ENCODE data around the gene ANKRD34C.

Gene ANKRD34C

GRCh38 chr15:79282371-79283251 is at the start of gene ANKRD34C:
Gene ANKRD34C, plus strand, starts transcription at chr15:79282722. Its CDS starts 10,563 bp downstream, at chr15:79293285.
- peak in 2 of 3 experiments; percentile 68 to 79 for DNase-seq

DNA sequence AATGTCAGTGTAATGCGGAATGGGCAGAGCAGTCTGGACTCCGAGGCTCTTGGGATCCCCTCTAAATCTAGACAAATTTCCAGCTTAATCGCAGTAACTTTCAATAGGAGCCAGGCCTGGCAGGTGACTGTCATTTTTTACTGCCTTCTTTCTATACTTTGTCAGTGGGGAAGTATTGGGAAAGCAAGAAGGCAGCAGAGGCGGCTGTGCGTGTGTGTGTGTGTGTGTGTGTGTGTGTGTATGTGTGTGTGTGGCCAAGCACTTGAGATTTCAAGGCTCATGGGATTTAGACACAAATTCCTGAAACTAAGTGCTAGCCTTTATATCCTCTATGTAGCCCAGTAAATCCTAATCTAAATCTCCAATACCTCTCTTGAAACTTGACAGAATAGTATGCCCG is 49.3 kb upstream of the ANKRD34C start:
- no peak for DNase-seq

DNA sequence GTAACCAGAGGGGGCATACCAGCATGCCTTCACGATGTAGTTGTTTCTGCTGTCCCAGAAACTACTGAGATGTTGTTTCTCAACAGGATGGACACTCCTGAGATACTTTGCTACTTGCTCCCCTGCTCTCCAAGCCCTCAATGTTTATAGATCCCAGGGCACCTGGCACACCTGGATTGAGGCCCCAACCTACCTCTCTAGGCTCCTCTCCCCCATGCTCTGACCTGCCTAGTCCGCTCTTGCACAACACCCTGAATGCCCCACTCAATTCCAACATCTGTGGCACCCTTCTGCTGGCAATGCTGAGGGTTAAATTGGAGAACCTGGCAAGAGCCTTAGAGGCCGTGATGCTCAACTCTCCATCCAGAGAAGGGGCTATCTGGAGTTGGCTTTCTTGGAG is 42.5 kb upstream of the ANKRD34C start:
- no peak for DNase-seq

GRCh38 chr15:79243723-79244122 is 38.8 kb upstream of the ANKRD34C start:
- peak in 1 of 3 experiments; percentile 31 for DNase-seq

- DNase-seq = no peak
Measured at GRCh38 chr15:79244876-79245275, 37.6 kb upstream of the ANKRD34C start.

DNA sequence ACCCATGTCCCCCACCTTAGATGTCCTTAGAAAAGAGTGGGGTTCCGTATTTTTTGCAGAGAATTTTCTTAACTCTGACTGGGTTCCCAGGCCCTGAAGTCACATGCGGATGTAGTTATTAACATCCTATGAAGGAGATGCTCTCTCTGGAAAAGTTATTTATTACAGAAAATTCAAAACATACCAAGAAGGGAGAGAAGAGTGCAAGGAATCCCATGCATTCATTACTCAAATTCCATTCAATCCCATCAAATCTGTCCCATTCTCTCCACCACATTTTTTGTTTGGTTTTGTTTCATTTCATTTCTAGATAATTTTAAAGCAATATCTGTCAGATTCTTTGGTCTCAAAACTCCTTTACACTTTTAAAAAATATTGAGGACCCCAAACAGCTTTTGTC is 34.3 kb upstream of the ANKRD34C start:
- DNase-seq = no peak

DNA sequence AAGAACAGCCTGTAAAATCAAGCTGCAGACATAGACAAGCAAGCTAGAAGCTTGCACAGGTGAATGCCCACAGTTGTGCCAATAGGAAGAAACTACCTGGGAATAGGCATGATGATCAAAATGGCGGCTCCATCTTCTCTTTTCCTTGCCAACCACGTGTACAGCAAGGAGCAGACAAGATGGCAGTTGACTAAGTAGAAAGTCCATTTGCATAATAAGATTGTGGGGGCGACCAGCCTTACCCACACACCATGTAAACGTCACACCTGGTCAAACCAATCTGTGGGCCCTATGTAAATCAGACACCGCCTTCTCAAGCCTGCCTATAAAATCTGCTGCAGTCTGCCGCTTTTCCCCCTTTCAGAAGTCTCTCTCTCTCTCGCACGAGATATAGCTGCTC is 25.1 kb upstream of the ANKRD34C start:
- no peak for DNase-seq

DNA sequence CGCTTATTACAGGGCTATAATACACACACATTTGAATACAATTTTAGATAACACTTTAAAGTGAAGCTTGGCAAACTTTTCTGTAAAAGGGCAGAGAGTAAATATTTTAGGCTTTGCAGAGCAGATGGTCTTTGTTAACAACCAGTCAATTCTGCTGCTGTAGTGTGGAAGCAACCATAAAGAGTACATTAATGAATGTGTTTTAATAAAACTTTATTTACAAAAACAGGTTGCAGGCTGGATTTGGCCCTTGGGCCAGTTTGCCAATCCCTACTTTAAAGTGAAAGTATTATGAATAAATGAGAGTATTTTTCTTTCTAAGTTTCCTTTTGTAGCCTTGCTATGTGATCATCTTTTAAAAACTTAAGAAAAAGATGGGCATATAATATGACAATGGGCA is 20.7 kb upstream of the ANKRD34C start:
- no peak for DNase-seq

DNA sequence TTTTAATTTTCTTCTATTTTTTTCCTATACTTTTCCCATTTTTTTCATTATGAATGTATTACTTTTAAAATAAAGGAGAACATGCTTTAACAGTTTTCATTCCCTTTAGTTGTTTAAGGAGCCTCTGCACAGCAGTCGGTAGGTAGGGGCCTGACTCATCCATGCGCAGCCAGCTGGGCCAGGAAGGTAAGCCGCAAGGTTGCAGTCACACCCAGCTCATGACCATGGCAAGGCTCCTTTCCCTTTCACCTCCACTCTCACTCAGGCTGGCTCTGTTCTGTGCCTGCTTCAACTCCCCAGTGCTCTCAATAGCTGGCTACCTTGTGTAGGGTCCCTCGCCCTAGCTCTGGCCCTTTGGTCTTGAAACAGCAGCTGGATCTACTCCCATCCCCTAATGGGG is 17.4 kb upstream of the ANKRD34C start:
- no peak for DNase-seq

- no peak for DNase-seq
Measured at GRCh38 chr15:79265987-79266579, 16.4 kb upstream of the ANKRD34C start.

DNA sequence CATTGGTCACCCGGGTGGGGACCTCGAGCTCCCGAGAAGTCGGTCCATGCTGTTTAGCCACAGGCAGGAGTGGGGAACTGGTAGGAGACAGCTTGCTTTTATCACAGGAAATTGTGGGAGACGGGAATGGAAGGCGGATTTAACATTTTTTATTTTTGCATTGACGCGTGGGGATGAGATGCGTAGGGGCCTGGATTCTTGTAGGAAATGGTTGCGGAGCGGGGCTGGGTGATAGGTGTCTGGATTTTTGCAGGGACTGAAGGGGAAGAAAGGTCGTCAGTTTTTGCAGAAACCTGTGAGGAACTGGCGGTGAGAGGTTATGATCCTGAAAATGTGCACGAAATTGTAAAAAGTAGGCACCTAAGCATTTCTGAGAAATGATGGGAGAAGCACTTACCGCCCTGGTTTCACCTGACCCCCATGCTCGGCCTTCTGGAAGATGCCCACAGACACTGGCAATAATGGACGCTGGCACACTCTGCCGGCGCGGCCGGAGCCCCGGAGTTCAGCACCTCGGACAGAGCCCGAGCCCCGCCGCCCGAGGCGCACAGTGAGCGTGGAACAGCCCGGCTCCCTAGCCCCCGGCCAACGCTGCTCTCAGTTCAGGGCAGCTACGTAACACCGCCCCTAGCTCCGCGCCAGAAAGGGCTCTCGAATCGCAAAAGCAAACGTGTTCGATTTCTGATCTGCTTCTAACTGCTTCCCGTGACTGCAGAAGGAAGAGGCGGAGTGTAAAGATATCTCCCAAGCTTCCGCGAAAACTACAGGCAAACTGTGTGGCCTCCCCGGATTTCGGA is 928 bp downstream of the ANKRD34C start:
- peak in 2 of 3 experiments; percentile 21 to 24 for DNase-seq

GRCh38 chr15:79290642-79291275 is 8.2 kb downstream of the ANKRD34C start:
- DNase-seq = no peak

- no peak for DNase-seq
Measured at GRCh38 chr15:79292011-79292410, 9.5 kb downstream of the ANKRD34C start.

DNA sequence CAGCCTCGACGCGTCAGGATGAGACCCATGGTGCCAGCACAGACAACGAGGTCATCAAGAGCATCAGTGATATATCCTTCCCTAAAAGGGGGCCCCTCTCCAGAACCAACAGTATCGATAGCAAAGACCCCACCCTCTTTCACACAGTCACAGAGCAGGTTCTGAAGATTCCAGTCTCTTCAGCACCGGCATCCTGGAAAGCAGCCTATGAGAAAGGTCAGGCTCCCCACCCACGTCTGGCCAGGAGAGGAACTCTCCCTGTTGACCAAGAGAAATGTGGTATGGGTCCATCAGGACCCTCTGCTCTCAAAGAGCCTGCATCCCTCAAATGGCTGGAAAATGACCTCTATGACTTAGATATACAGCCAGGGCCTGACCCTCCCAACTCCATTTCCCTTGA is 11.6 kb downstream of the ANKRD34C start:
- no peak for DNase-seq

GRCh38 chr15:79296583-79296982 is 14.1 kb downstream of the ANKRD34C start:
- no peak for DNase-seq

DNA sequence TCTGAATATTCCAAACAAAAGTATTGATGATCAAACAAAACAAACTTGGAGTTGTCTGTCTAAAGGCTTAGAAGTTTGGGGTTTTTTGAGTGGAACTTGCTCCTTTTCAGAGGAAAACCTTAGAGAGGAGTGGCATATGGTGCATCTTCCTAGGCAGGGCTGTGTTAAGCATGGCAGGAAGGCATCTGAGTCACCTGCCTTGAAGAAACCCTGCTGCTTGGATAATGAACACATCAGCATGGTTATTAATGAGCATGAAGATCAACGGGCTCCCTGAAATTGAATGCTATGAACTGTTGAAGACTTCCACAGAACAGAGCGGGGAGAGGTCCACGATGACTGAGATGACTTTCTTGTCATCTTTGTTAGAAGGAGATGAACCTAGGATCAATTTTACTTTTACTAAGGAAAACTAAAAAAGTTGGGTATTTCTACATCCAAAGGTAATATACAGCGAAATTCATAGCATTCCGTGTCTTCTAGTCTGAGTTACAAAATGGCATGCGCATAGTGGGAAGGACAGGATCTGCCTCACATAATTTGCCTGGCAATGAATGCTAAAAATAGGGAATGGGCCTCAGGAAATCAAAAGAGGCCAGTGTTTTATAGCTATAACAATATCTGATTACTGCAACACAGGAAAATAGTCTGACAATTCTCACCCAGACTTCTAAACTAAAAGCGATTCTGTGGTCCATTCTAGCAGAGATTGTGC is 16.8 kb downstream of the ANKRD34C start:
- peak in 1 of 3 experiments; percentile 39 for DNase-seq

- DNase-seq = no peak
Measured at GRCh38 chr15:79299841-79300235, 17.3 kb downstream of the ANKRD34C start.

- DNase-seq = no peak
Measured at GRCh38 chr15:79307251-79307650, 24.7 kb downstream of the ANKRD34C start.

DNA sequence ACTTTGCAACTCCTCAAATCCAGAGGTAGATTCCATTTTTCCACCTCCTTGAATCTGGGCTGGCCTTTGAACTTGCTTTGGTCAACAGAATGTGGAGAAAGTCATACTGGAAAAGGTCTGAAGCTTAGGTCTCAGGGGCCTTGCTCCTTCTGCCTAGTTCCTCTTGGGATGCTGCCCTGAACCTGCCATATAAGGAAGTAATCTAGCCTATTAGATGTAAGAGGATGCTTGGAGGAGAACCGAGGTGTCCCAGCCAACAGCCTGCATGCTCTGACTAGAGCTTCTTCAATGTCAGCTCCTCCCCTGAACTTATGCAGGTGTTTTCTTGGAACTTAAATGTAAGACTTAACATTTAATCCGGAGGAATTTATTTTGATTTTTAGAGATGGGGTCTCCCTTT is 26.4 kb downstream of the ANKRD34C start:
- no peak for DNase-seq

- DNase-seq = peak in 1 of 3 experiments; percentile 51
Measured at GRCh38 chr15:79310612-79310984, 28.1 kb downstream of the ANKRD34C start.

DNA sequence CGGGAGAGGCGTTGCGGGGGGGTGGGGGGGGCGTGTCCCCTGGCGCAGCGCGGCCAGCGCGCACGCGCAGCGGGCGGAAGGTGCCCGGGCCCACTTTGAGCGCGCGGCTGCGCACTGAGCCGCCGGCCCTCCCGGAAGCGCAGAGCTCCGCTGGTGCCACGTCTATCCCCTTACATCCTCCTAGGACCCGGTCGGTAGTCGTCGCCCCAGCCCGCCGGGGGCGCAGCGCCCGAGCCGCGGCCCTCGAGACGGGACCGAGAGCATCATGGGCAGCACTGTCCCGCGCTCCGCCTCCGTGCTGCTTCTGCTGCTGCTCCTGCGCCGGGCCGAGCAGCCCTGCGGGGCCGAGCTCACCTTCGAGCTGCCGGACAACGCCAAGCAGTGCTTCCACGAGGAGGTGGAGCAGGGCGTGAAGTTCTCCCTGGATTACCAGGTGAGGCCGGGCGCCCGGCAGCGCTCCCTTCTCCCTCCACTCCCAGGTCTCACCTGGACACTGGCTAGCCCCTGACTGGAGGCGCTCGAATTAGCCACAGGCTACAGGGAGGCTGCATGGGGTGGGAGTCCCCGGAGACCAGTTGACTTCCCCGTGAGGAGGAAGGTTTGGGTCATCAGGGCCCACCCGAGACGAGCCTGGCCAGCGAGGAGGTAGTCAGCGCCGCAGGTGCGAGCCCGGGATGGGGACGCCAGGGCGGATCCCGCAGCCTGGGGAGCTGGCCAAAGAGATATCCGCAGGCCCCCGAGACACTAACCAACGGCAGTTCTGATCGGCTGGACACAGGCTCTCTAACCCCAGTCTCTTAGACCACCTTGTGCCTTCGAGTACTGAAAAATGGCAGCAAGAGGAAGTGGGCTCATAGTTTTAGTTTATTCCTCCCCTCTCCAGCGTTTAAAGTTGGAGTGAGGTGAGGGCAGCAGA is 28.7 kb downstream of the ANKRD34C start, which contains the start of gene TMED3:
TSS of gene TMED3 (plus strand) at position 128 of the 916 bp plus-strand sequence. CDS start at position 266, 138 bp downstream.
- peak; percentile 81 to 96 (median 95) for DNase-seq

Measured in NCI-H1417 (cell line).